Measurements from ENCODE around the gene HMGCS2.

DNA sequence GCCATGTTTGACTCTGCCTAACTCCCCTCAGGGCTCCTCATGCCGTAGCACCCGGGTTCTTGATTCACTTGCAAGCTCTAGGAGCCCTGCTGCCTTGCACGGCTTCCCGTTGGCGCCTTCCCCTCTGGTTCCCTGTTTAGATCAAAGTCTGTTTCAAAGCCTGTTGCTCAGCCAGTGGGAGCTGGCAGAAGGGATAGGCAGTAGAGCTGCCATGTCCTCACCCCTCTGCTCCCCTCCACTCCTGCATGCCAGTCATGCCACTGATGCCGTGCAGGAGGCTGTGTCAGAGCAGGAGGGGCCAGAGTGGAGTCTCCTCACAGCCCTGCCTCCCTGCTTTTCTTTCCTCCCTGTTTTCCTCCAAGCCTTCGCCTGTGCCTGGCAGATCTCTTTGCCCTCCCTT, 26.5 kb downstream of the HMGCS2 start:
- no peak for TF ChIP-seq POLR2AphosphoS5 (IDR thresholded peaks at IDR 0.05)
- TF ChIP-seq, protein P1, sequence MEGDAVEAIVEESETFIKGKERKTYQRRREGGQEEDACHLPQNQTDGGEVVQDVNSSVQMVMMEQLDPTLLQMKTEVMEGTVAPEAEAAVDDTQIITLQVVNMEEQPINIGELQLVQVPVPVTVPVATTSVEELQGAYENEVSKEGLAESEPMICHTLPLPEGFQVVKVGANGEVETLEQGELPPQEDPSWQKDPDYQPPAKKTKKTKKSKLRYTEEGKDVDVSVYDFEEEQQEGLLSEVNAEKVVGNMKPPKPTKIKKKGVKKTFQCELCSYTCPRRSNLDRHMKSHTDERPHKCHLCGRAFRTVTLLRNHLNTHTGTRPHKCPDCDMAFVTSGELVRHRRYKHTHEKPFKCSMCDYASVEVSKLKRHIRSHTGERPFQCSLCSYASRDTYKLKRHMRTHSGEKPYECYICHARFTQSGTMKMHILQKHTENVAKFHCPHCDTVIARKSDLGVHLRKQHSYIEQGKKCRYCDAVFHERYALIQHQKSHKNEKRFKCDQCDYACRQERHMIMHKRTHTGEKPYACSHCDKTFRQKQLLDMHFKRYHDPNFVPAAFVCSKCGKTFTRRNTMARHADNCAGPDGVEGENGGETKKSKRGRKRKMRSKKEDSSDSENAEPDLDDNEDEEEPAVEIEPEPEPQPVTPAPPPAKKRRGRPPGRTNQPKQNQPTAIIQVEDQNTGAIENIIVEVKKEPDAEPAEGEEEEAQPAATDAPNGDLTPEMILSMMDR (IDR thresholded peaks at IDR 0.05), result no peak
- no peak for TF ChIP-seq POLR2A (IDR thresholded peaks at IDR 0.05)

All from upper lobe of left lung (tissue), 4 donors.